ENCODE data around the gene PACSIN3.
A peak's percentile ranks its signal among the peaks of the same experiment; 100 is the strongest.

Gene PACSIN3

DNA sequence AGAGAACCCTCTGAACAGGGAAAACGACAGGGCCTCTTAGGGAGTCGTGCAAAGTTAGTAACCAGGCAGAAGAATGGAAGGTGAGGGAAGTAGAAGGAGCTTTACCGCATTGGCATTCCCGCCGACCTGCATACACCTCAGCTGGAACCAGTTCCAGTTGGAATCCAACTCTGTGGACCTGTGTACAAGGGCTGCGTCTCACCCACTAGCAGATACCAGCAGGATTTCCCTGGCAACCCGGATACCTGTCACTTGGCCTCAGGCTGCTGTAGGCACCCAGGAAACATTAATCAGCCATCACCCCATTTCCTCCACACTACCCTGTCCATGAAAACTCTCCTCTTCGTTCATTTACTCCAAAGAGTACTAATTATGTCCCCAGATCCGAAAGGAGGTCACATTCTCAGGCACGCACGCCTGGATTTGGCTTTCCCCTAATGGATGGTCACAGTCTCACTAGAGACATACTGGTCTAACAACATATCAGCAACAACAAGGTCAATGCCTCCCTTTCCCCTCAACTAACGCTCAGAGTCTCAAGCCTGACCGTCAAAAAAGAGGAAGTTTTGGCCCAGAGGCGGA, 10.4 kb downstream of the PACSIN3 start:
- no peak for DNase-seq

DNA sequence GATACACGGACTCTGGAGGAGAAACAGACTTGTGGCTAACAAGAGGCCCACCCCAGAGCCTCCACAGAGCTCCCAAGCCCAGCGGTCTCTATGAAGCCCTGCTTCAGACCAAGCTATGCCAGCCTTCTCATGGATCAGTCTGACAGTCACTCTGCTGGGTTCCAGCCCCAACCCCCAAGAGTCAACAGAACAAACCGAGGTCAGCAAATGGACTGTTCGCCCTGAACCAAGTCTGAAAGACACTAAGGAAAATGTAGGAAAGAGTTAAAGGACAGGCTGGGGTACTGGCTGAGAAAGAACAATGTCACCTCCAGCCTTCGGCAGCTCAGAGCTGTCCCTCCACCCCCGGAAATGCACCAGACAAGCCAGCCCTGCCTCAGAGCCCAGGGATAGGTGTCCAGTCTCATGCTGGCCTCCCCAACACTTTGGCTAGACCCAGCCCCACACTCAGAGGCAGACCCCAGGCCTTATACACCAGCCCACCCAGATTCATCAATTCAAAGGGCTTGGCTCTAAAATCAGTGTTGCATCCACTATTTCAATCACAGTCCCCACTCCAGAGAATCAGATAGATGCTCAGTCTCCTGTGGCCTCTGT, 13.4 kb downstream of the PACSIN3 start:
- no peak for DNase-seq

DNA sequence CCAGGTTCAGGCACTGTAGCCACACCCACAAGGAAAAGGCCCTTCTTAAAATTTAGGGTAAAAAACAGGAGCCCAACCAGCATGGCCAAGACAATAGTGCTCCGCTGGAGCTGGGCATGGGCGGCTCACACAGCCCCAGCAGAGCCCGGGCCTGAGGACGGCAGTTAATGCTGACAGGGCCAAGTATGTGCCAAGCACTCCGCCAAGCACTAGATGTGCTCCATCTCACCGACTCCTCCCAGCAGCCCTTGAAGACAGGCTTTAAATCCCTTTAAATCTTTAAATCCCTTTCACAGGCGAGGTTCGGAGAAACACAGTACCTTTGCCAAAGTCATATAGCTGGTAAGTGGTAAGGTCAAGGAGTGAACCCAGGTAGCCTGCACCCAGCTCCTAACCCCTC, 14.4 kb downstream of the PACSIN3 start:
- DNase-seq: no peak

DNA sequence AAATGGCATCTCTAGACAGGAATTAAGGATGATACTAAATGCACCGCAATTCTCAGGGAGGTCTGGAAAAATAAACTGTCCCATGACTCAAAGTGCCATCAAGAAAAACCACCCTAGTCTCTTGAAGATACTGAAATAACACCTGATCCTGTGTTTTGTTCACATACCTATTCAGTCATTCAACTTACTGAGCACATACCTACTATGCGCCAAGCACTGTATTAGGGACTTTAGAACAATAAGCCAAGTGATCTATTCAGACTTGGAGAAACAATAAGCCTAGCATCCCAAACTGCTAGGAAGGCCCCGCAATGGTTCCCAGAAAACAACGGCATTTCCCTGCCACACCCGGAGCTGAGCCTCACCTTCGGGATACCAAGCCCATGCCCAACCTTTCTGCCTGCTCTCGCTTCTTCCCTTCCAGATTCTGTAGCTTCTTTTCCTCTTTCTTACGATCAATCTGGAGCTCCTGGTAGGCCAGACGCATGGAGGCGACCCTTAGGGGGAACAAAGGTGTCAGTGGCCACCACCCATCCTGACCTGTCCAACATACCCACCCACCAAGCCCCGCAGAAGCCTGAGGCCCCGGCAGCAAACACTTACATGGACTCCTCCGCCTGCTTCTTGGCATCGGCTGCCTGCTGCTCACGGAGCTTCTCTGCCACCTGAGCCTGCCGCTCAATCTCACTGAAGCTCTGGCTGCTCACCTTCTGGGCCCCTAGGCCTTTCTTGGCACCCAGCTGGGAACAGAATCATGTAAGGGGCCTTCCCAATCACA, 15.0 kb downstream of the PACSIN3 start:
- no peak for DNase-seq

DNA sequence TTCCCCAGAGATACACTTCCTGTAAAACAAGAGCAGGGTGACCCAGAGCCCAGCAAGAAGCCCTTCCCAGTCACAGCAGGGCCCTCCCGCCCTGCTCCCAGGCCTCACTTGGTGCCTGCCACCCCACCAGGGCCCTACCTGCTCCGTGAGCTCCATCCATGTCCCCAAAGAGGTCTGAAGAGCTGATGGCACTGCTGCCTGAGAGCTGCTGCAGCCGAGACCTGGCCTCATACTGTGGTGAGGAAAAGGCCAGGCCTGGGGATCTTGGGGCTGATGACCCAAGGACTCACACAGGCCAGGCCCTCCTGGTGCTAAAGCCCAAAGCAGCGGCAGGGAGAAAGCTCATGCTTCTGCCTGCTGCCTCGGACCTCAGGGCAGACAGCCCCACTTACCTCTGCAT, 19.9 kb downstream of the PACSIN3 start:
- no peak for DNase-seq

DNA sequence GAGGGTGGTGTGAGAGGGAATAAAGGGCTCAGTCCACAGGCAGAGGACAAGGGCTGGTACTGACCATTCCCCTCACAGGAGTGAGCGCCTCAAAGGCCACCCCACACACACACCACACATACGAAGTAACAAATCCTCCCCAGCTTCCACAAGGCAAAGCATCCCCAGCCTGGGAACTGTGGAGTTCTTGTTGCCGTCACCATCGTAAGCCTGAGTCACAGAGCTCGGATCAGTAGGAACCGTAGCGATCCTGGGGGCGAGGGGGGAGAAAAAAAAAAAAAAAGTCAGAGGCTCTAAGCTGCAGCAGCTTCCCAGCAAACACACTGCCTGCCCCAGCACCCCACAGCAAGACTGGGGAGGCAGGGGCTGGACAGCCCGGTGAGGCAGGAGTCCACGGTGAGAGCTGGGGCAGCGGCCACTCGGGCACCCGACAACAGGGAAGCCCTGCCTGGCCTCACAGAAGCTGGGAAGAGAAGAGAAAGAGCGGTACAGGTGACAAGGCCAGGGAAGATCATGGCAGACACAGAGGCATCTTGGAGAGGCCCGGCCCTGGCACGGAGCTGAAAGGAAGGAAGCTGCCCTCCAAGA, 20.9 kb downstream of the PACSIN3 start:
- no peak for DNase-seq

DNA sequence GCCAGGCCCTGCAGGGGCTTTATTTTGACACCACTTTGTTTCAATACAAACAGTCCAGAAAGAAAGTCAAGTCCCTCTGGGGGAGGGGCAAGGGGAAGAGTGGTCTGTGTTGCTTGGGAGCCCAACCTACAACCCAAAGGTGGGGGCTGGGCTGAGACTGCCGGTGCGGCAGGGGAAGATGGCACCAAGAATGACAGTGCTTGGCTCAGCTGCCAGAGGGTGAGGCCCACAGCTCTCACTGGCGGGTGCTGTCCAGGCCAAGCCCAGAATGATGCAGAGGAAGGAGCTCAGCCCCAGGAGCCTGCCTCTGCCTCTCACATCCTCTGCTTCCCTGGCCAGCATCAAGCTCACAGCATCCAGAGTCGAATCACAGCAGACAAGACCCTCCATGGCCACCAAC, 21.9 kb downstream of the PACSIN3 start:
- DNase-seq: no peak

DNA sequence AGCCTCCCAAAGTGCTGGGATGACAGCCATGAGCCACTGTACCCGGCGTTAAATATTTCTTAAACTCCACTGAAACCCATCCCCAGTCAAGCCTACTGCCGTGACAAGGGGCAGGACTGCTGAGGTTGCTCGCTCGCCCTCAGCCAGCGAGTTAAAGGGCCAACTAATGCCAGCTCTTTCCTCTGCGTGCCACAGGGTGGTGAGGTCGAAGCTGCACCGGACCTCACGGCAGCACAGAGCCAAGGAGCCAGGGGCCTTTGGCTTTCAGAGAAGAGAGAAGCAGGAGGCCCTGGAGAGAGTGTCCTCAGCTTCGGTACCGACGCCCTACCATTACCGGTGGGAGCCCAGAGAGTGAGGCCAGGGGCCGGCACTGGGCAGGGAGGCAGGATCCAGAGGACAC, 22.3 kb downstream of the PACSIN3 start:
- no peak for DNase-seq

DNA sequence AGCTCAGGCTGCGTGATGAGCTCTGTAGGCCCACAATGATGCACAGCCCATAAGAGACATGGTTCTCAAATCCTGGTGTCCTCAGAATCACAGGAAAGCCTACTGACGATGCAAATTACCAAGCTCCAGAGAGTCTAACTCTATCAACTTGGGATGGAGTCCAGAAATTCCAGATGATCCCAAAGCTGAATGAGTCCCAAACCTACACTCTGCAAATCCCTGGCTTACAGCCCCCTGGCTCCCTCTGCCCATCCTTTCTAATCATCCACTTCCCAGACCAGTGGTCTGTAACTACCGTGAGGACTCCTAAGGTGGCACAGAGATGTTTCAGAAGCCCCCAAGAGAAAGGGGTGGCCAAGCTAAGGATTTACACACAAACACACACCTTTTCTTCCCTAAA, 23.0 kb downstream of the PACSIN3 start:
- DNase-seq: no peak

DNA sequence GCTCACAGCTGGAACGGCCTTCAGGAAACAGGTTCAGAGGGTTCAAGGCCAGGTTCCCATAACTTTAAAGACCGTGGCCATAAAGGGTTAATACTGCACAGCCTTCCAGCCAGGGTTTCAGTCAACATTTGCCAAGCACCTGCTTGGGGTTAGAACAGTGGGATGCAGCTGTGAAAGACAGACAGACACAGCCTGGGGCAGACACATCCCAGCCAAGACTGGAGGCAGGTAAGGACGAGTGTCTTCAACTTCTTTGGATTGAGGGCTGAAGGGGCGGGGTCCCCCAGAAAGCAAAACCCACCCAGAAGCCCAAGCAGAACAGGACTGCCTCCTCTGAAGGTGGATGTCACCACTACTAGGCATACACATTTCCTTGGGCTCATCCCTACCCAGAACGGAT, 23.8 kb downstream of the PACSIN3 start:
- DNase-seq: no peak

DNA sequence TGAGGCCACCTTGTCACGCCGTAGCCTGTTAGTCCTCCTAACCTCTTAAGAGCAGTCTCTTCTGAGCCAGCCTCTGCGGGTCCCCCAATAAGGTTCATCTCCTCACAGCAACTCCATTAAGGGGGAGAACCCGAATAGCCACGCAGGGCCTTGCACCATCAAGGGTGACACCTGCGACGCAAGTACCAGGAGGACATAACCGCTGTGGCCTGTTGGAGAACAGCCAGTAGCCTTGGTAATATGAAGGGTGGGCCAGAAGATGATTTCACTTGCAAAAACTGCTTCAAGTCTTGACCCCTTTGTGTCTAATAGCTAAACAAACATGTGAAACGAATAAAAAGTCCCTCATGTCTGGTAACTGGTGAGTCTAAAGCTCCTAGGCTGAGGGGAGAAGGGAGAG, 24.3 kb downstream of the PACSIN3 start:
- DNase-seq: no peak

DNA sequence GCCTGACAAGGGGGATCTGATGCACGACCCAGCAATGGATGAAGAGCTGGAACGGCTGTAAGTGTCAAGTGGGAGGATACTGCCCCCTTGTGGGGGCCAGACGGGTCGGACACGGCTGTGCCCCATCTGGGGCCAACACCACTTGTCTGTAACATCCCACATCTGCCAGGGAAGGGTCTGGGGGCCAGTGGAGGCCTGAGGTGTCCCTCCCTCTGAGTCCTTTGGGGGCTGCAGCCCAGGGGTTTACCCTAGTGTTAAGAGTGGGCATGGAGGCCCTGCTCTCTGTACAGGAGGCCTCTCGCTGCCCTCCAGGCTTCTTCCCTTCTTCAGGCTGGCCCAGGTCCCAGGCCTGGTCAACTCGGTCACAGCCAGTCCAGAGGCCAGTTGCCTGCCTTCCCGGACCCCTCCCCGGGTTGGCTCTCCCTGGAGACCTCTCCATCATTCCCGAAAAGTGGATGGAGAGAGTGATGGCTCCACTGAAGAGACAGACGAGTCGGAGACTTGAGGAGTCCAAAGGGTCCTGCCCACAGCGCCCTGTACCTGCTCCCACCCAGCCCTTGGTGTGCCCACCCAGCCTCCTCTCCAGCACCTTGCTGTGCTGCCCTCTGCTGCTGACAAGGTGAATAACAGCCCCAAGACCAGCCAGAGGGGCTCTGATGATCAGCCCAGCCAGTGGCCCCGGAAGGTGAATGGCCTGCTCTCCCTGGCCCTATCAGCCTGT, 24.9 kb downstream of the PACSIN3 start:
- DNase-seq: peak; percentile 54 to 70

DNA sequence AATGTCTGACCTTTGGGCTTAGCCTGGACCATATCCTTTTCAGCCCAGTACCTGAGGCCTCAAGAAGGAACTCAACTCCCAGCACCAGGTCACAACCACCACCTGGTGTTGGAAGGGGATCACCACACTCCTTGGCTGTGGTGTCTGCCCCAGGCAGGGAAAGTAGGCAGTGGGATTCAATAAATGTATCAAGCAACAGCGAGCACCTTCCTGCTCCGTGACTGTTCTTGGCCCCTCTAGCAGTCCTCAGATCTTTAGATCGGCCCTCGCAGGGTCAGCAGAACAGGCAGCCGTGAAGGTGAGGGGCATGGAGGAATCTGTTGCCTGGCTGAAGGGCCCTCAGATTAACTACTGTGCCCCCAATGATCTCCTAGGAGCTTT, 25.5 kb downstream of the PACSIN3 start:
- DNase-seq: no peak

DNA sequence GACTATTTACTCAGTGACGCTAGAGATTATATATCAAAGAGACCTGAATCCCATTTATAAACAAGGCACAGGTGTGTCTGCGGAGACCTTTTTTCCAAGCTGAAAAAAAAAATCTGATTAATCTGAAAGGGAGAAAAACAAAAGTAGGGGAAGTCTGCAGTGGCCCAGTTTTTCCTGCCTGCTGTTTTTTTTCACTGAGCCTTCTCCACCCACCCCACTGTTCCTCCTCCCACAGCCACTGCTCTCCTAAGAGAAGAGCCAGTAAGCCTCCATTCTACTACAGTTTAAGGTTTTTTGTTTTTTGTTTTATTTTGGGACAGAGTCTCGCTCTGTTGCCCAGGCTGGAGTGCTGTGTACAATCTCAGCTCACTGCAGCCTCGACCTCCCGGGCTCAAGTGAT, 28.0 kb downstream of the PACSIN3 start:
- no peak for DNase-seq

DNA sequence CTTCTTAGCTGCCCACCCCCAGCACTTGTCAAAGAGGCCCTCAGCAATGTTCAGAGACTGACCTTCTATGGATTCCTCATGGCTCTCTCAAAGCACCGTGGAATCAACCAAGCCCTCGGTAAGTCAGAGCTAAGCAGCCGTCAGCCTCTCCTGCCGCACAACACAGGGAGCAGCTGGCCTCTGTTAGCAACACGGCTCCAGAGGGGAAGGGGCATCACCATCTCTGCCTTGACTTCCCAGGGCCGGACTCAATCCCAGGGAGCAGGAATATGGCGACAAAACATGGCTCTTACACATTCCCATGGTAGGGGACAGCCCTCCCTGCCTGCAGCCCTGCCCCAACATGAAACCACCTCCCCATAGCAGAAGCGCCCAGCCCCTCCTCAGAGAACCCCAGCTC, 28.4 kb downstream of the PACSIN3 start:
- DNase-seq: no peak

DNA sequence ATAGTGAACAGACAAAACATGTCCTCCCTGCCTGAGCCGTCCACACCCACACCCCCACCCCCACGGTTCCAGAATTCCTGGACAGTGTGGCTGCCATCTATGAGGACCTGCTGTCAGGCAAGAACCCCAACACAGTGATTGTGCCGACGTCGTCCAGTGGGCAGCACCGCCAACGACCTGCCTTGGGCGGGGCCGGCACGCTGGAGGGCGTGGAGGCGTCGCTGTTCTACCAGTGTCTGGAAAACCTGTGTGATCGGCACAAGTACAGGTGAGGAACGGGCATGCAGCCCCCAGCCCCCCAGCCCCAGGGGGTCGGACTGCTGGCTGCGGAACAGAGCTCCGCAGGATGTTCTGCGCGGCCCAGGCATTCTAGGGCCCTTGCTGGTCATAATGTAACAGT, 29.3 kb downstream of the PACSIN3 start:
- no peak for DNase-seq

DNA sequence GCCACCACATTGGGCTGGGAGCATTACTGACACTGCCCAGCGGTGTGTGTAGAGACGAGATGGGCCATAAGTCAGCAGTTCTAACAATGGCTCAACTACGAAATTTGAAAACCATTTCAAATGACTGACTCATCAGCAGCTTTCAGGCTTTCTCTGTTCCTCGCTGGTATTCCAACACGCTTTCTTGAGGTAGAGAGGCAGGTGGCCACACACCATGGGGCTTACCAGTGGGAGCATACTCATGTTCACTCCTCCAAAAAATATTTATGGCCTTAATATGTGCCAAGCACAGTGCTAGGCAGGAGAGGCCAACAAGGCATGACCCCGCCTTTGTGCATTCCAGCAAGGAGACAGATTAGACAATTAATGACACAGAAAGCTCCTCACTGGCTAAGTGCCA, 29.9 kb downstream of the PACSIN3 start:
- DNase-seq: no peak

DNA sequence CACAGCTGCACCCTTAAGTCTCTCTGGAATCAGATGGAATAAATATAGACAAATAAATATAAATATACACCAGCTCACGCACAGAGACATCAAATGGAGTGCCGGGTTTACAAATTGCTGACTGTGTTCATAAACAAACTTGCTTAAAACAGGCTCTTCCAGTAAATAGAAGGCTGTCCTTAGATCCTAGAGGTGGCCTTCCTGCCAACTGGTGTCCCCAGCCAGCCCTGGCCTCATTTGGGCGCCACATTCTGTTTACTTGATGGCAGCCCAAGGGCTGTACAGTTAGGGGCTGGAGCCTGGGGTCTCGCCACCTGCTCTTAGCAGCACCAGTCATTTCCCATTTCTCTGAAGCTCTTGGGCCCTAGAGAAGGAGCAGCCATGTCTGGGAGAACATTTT, 30.4 kb downstream of the PACSIN3 start:
- DNase-seq: no peak

DNA sequence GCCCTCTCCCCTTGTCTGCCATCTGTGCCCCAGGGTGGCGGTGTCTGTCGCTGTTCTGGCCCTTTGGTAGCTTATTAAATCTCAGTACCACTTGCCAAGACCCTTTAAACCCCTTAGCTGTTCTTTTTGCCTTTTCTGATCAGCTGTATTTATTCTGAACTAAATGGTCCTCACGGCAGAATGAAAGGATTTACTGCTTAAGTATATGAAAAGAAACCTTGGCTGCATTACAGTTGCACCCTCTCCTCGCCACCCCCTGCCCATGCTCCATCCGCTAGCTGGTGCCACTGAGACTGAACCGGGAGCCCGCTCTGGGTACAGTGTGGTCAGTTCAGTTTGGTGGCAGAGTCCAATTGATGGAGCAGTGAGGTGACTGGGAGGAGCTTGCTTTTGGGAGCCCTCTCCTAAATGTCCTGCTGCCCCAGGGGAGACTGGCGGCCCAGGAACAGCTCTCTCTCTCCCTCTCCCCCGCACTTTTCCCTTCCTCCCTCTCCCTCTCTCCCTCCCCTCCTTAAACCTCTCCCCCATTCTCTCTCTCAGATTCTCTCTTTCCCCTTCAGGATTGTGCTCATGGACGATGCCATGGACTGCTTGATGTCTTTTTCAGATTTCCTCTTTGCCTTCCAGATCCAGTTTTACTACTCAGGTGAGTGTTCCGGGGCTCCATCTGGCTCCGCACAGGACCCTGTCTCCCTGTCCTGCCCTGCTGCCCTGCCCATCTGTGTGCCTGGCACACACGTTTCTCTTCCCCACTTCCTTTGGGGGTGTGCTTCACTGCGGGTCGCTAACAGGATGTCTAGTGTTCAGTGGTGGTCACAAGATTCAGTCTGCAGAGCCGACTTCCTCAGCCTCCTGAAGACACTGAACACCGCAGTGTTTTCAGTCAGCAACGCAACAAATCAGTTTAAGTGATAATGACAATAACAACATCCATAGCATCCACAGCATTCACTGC, 31.3 kb downstream of the PACSIN3 start:
- no peak for DNase-seq

DNA sequence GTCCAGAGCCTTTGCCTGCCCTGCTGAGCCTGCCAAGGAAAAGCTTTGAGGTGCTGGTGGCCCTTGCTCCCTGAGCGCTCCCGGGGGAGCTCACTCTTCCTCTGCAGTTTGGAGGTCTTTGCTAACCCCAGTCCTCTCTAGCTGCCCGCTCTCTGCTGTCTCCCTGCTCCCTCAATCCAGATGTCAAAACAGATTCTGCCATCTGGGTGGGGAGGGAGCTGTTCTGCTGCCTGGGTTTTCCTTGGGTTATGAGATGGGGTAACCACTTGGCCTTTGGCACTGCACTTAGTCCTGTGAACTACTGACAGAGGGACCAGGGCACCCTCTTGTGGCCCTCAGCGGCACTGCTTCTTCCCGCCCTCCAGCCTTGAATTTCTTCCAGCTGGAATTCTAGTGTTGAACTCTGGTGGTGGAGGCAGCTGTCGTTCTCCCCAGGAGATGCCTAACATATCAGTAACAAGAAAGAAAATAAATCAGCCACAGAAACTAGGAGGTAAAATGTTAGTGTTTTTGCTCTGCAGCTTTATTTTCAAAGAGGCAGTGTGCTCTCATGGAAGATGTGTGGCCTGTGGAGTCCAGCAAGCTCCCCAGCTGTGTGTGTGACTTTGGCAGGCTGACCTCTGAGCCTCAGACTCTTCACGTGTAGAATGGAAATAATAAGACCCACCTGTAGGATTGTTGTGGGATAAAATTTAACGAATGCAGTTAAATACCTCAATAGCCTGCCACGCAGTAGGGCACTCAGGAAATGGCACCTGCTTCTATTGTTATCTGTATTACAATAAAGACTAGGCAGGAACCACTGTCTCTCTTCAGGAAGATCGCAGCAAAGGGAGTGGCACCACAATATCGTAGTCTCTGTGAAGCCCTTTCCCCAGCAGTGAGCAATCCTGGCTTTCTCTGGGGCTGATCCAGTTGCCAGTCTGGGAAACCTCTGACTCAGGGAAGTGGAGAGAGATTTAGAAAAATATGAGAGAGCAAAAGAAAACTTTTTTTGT, 33.0 kb downstream of the PACSIN3 start:
- peak; percentile 69 to 77 for DNase-seq

All from activated CD4-positive, alpha-beta T cell treated with anti-CD3 and anti-CD28 coated beads, Interleukin-2, amount 50 U/mL, for 48 hours (primary cell).